ENCODE measurements around the gene ZRANB3. TPM values are rescaled to one million over a fixed set of nuclear protein-coding genes. Genes with fewer than 3 reads are reported as not detected.

The ZRANB3 gene
- total RNA-seq, 1 experiment from 2014 or later: 12.0 TPM

GRCh38 chr2:135182601-135183000 is 348.4 kb downstream of the ZRANB3 start:
- intact Hi-C loops (cut with micrococcal nuclease): no loop called here
- ChIA-PET CTCF (no interaction called here), RAD21 (ENCODE audit: low non-redundant PET in 1 of 2, low total read pairs in 2 of 2, uncharacterized antibody in 2 of 2, unreplicated experiment in 2 of 2) (no interaction called here), POLR2A (no interaction called here)
- H3K4me1 ChIP-seq (ENCODE audit: control insufficient read depth in 1 of 2, insufficient read depth in 2 of 2, low read length in 2 of 2): no peaks in the 10 kb centered on the region
- no peaks in the 10 kb centered on the region for H4K20me1 ChIP-seq (ENCODE audit: insufficient read depth)
- H3K4me3 ChIP-seq (replicated peaks in 1 of 2; ENCODE audit: low read depth in 1 of 2, low read length in 2 of 2): no peak overlapping the region
- no peak for TF ChIP-seq EZH2phosphoT487 (IDR thresholded peaks at IDR 0.05; ENCODE audit: borderline replicate concordance)
- no peak for TF ChIP-seq POLR2A (IDR thresholded peaks at IDR 0.05; ENCODE audit: borderline replicate concordance, extremely low read depth, insufficient read depth, insufficient read length)
- TF ChIP-seq SRF (IDR thresholded peaks at IDR 0.05; ENCODE audit: low read depth): no peak
- TF ChIP-seq REST (IDR thresholded peaks at IDR 0.05; ENCODE audit: low read depth): no peak
- no peak for TF ChIP-seq YY1 (IDR thresholded peaks at IDR 0.05; ENCODE audit: extremely low read depth, insufficient replicate concordance, low read depth, low read length)
- no peak for TF ChIP-seq TCF7L2 (IDR thresholded peaks at IDR 0.05; ENCODE audit: borderline replicate concordance, extremely low read depth, insufficient read depth, insufficient read length)
- no peak for TF ChIP-seq SIN3A (IDR thresholded peaks at IDR 0.05; ENCODE audit: low read depth)
- TF ChIP-seq FOSL1 (IDR thresholded peaks at IDR 0.05; ENCODE audit: low read depth): no peak
- TF ChIP-seq ZBTB33 (IDR thresholded peaks at IDR 0.05; ENCODE audit: extremely low read depth, insufficient replicate concordance, low read length): no peak
- TF ChIP-seq POLR2AphosphoS5 (IDR thresholded peaks at IDR 0.05; ENCODE audit: low read depth, low read length): no peak
- no peak for TF ChIP-seq SP1 (IDR thresholded peaks at IDR 0.05; ENCODE audit: low read depth)
- TF ChIP-seq ZFX (IDR thresholded peaks at IDR 0.05): no peak
- TF ChIP-seq JUND (IDR thresholded peaks at IDR 0.05): no peak
- TF ChIP-seq ELF1 (IDR thresholded peaks at IDR 0.05; ENCODE audit: borderline replicate concordance, low read depth): no peak
- no peak for TF ChIP-seq RAD21 (IDR thresholded peaks at IDR 0.05; ENCODE audit: low read depth)
- no peak for TF ChIP-seq CBX3 (IDR thresholded peaks at IDR 0.05; ENCODE audit: low read depth)
- no peak for TF ChIP-seq CTCF (IDR thresholded peaks at IDR 0.05 in 2 of 3, conservative IDR thresholded peaks at IDR 0.05 in 1 of 3; ENCODE audit: borderline replicate concordance in 1 of 3, insufficient read depth in 1 of 3, low read depth in 2 of 3, low read length in 2 of 3)
- TF ChIP-seq ATF3 (IDR thresholded peaks at IDR 0.05): no peak
- BruUV-seq (replicated peaks): no TSS peak
- H3K27me3 ChIP-seq (ENCODE audit: insufficient read depth, low read length): no peaks in the 10 kb centered on the region
- ATAC-seq: no peak
- H3K4me2 ChIP-seq (ENCODE audit: low read length): no peak overlapping the region
- DNase-seq (ENCODE audit: low read depth, low spot score): no peak
- no peak overlapping the region for H3K9ac ChIP-seq (ENCODE audit: low read length)
- no peaks in the 10 kb centered on the region for H3K9me2 ChIP-seq (ENCODE audit: insufficient read depth)
- no peak overlapping the region for H2AFZ ChIP-seq (ENCODE audit: low read depth, low read length, poor library complexity, severe bottlenecking)
- no peaks in the 10 kb centered on the region for H3K36me3 ChIP-seq (ENCODE audit: control insufficient read depth in 1 of 2, insufficient read depth in 2 of 2, low read length in 2 of 2)
- no peak overlapping the region for H3K27ac ChIP-seq (ENCODE audit: low read depth, low read length)
- H3K9me3 ChIP-seq (ENCODE audit: control insufficient read depth in 1 of 2, insufficient read depth in 1 of 2, low read depth in 1 of 2, low read length in 2 of 2): no peaks in the 10 kb centered on the region
- no peaks in the 10 kb centered on the region for H3K79me2 ChIP-seq (ENCODE audit: insufficient read depth, low read length)

All from HCT116 (cell line).